ENCODE results near the gene ADRA2B. TPM values are rescaled to one million over a fixed set of nuclear protein-coding genes. Genes with fewer than 3 reads are reported as not detected.

ADRA2B gene
- total and polyA plus RNA-seq, 5 donors from 2014 or later, result 1.0 TPM; not detected in 4

DNA sequence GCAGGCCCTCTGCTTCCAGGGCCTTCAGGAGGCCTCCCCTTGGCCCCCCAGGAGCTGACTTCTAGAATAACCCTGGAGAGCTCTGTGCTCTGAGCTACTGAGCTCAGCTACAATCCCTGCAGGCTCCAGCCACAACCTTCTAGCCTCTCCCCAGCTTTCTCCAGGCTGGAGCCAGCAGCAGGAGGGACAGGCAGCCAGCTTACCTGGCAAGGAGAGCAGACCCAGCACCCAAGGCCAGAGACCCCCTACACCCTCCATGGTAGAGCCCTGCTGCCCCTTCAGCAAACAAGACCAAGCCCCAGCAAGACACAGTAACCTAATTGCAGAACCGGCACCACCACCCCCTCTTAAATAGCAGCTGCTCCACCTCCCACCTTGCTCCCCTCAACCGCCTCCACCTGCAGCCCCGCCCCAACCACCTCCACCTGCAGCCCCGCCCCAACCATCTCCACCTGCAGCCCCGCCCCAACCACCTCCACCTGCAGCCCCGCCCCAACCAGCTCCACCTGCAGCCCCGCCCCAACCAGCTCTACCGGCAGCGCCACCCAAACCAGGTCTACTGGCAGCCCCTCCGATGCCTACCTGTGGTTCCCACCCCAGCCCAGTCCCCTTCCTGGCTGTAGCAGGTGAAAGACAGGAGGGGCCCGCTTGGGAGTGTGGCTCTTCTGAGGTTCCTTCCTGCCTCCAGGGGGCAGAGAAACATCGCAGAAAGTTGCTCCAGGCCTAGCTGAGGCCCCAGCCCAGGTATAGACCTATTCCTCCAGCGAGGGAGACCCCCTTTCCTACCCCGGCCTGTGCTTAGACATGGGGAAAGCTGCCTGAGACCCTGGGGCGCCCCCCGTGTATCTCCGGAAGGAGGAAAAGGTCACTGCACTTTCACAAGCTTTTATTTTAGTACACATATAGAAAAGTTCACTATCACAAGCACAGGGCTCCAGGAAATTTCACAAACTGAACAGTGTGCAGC lies 22.1 kb upstream of the ADRA2B start, which contains the start of gene ASTL:
ASTL (minus strand) TSS at position 324 of the 967 bp plus-strand sequence; CDS start at position 258, 66 bp downstream.
- H3K9me3 ChIP-seq (ENCODE audit: control insufficient read depth in 2 of 2, low read length in 2 of 2), result no peaks in the 10 kb centered on the region
- H3K4me1 ChIP-seq (ENCODE audit: control insufficient read depth, insufficient read depth, low read length, poor library complexity, severe bottlenecking), result peaks cover 26% of the 10 kb centered on the region
- H3K4me3 Mint-ChIP-seq, result peak within 1 kb of the TSS in 1 of 4 donors; percentile 66
- H3K27me3 Mint-ChIP-seq, result peaks cover 5% of the 10 kb centered on the region
- peaks cover 6 to 35% (median 15%) of the 10 kb centered on the region in 4 donors for H3K4me1 Mint-ChIP-seq
- no peak within 1 kb of the TSS for H3K27ac ChIP-seq (ENCODE audit: insufficient read depth, low read length, poor library complexity, severe bottlenecking)
- ATAC-seq (ENCODE audit: low read depth in 2 of 2), result peak; percentile 65 to 67
- no peak within 1 kb of the TSS for H3K4me3 ChIP-seq (ENCODE audit: low read depth, low read length)
- peaks cover 4% of the 10 kb centered on the region for H3K36me3 ChIP-seq (ENCODE audit: control insufficient read depth, insufficient read depth, low read length)
- H3K36me3 Mint-ChIP-seq, result peaks cover 15% of the 10 kb centered on the region
- H3K27ac Mint-ChIP-seq, result peak within 1 kb of the TSS in 1 of 3 donors; percentile 20
- H3K27me3 ChIP-seq (ENCODE audit: control insufficient read depth, insufficient read depth, low read length), result no peaks in the 10 kb centered on the region
- no peaks in the 10 kb centered on the region for H3K9me3 Mint-ChIP-seq
- peak; percentile 51 to 77 (median 72) for DNase-seq

DNA sequence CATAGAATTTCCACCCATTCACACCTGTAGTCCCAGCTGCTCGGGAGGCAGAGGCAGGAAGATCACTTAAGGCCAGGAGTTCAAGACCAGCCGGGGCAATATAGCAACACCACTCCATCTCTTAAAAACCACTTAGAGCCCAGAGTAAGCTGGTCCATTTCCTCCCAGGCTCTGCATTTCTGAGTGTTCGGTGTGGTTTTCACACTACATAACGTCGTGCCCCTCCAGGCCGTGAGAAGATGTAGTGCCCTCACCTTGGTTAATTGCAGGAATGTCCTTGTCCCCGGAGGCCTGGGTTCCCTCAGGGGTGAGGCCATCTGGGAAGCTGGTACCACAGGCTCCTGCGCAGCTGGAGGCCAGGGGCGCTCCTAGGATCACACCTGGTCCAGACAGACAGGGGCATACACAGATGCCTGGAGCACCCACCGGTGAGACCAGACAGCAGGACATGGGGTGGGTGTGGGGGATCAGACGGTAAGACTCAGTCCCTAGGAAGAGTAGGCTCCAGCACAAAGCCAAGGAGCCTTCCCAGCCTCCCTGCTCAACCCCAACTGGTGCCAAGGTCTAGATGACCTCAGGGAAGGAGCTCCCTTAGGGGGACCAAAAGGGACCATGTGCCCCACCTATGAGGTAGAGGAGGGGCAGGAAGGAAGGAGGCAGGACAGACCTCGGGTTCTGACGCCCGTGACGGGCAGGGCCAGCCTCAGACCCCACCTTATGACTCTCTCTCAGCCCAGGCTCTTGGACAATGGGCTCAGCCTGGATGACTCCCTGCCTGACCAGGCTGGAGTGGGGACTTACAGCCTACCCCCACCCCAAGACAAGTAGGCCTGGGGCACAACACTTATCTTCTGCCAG lies 21.2 kb upstream of the ADRA2B start:
- H3K9me3 ChIP-seq (ENCODE audit: control insufficient read depth in 2 of 2, low read length in 2 of 2), result no peaks in the 10 kb centered on the region
- peak overlapping the region in 1 of 3 donors; percentile 20 for H3K27ac Mint-ChIP-seq
- H3K27me3 ChIP-seq (ENCODE audit: control insufficient read depth, insufficient read depth, low read length), result no peaks in the 10 kb centered on the region
- H3K9me3 Mint-ChIP-seq, result no peaks in the 10 kb centered on the region
- no peak for ATAC-seq (ENCODE audit: low read depth in 2 of 2)
- peaks cover 6 to 25% (median 13%) of the 10 kb centered on the region in 4 donors for H3K4me1 Mint-ChIP-seq
- DNase-seq, result no peak
- H3K4me1 ChIP-seq (ENCODE audit: control insufficient read depth, insufficient read depth, low read length, poor library complexity, severe bottlenecking), result peaks cover 17% of the 10 kb centered on the region
- no peak overlapping the region for H3K4me3 Mint-ChIP-seq
- peaks cover 15% of the 10 kb centered on the region for H3K36me3 Mint-ChIP-seq
- H3K4me3 ChIP-seq (ENCODE audit: low read depth, low read length), result no peak overlapping the region
- no peak overlapping the region for H3K27ac ChIP-seq (ENCODE audit: insufficient read depth, low read length, poor library complexity, severe bottlenecking)
- no peaks in the 10 kb centered on the region for H3K36me3 ChIP-seq (ENCODE audit: control insufficient read depth, insufficient read depth, low read length)
- peaks cover 5% of the 10 kb centered on the region for H3K27me3 Mint-ChIP-seq

DNA sequence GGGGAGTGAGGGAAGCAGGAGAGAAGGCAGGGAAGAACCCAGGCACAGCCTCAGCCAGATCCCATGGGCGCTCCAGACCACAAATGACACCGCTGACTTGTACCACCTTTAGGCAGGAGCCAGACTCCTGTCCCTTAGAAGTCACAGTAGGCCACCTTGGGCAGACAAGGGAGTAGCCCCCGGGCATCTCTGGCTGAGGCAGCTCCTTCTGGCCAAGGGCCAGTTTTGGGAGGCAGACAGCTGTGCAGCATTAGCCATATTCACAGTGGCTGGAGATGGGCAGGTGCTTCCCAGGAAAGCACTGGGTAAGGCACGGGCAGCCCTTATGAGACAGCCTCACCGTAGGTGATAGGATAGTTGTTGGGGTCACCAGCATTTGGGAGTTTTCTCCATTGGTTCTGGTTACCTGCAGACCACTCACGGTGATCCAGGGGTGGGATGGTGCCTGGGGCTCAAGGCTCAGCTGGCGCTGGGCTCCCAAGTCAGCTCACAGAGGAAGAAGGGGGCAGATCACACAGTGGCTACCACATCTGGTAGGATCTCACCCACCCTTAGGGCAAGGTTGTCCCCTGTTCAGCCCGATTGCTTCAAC lies 19.9 kb upstream of the ADRA2B start:
- no peak for ATAC-seq (ENCODE audit: low read depth in 2 of 2)
- Histone ChIP-seq H3K36me3 (ENCODE audit: control insufficient read depth, insufficient read depth, low read length) (no peaks in the 10 kb centered on the region), H3K4me3 (ENCODE audit: low read depth, low read length) (no peak overlapping the region), H3K27ac (ENCODE audit: insufficient read depth, low read length, poor library complexity, severe bottlenecking) (no peak overlapping the region), H3K9me3 (ENCODE audit: control insufficient read depth in 2 of 2, low read length in 2 of 2) (no peaks in the 10 kb centered on the region), H3K27me3 (ENCODE audit: control insufficient read depth, insufficient read depth, low read length) (no peaks in the 10 kb centered on the region), H3K4me1 (ENCODE audit: control insufficient read depth, insufficient read depth, low read length, poor library complexity, severe bottlenecking) (peaks cover 10% of the 10 kb centered on the region)
- Mint-ChIP-seq H3K27ac (no peak overlapping the region), H3K27me3 (peaks cover 5% of the 10 kb centered on the region), H3K4me1 (peaks cover under 1 to 23% (median 10%) of the 10 kb centered on the region in 4 donors), H3K4me3 (no peak overlapping the region), H3K36me3 (peaks cover 10% of the 10 kb centered on the region), H3K9me3 (no peaks in the 10 kb centered on the region)
- DNase-seq, result no peak

DNA sequence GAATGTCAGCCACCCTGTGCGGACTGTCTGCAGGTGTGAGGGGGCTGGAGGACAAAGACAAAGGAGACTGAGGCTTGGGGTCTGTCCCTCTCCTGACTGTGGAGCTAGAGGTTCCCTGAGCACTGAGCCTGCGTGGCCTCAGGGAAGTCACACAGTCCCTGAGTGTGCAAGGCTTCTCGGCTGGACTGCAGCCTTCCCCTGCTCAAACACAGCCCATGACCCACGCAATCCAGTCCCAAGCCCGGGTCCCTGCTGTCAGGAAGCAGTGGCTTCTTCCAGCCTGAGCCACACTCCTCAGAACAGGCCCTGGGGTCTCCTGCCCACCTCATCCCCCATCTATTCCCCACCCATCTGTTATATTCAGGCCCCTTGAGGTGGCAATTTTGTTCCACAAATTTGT lies 19.2 kb upstream of the ADRA2B start:
- DNase-seq, result no peak
- Histone ChIP-seq H3K27me3 (ENCODE audit: control insufficient read depth, insufficient read depth, low read length) (no peaks in the 10 kb centered on the region), H3K4me1 (ENCODE audit: control insufficient read depth, insufficient read depth, low read length, poor library complexity, severe bottlenecking) (peaks cover 12% of the 10 kb centered on the region), H3K4me3 (ENCODE audit: low read depth, low read length) (no peak overlapping the region), H3K27ac (ENCODE audit: insufficient read depth, low read length, poor library complexity, severe bottlenecking) (no peak overlapping the region), H3K36me3 (ENCODE audit: control insufficient read depth, insufficient read depth, low read length) (no peaks in the 10 kb centered on the region), H3K9me3 (ENCODE audit: control insufficient read depth in 2 of 2, low read length in 2 of 2) (no peaks in the 10 kb centered on the region)
- H3K4me1 Mint-ChIP-seq, result peaks cover 4 to 24% (median 14%) of the 10 kb centered on the region in 4 donors
- ATAC-seq (ENCODE audit: low read depth in 2 of 2), result no peak
- peaks cover 5% of the 10 kb centered on the region for H3K27me3 Mint-ChIP-seq
- no peak overlapping the region for H3K27ac Mint-ChIP-seq
- no peak overlapping the region for H3K4me3 Mint-ChIP-seq
- peaks cover 15% of the 10 kb centered on the region for H3K36me3 Mint-ChIP-seq
- H3K9me3 Mint-ChIP-seq, result peaks cover 0 to 2% (median 0%) of the 10 kb centered on the region in 7 donors

DNA sequence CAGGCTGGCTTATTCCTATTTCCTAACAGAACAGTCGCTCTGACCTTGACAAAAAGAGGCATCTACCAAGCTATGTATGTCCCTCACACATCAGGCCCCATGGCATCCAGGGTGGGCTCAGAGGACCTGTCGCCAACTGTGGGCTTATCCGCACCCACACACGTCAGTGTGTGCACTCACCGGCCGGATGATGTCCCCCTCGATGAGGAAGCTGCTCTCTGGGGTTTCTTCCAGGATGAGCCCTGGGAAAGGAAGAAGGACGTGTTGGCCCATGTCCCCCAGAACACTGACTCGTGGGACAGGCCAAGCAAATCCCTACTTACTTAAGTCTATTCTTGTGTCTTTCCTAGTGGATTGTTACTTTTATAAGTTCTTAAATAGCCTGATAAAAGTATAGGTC lies 18.8 kb upstream of the ADRA2B start:
- Mint-ChIP-seq H3K4me1 (peaks cover 4 to 28% (median 14%) of the 10 kb centered on the region in 4 donors), H3K27ac (peak overlapping the region in 2 of 3 donors; percentile 72 to 73), H3K36me3 (peaks cover 18% of the 10 kb centered on the region), H3K4me3 (no peak overlapping the region), H3K27me3 (peaks cover 5% of the 10 kb centered on the region), H3K9me3 (peaks cover 0 to 2% (median 0%) of the 10 kb centered on the region in 7 donors)
- no peak for DNase-seq
- ATAC-seq (ENCODE audit: low read depth in 2 of 2), result no peak
- H3K4me1 ChIP-seq (ENCODE audit: control insufficient read depth, insufficient read depth, low read length, poor library complexity, severe bottlenecking), result peaks cover 12% of the 10 kb centered on the region
- no peaks in the 10 kb centered on the region for H3K27me3 ChIP-seq (ENCODE audit: control insufficient read depth, insufficient read depth, low read length)
- H3K4me3 ChIP-seq (ENCODE audit: low read depth, low read length), result no peak overlapping the region
- no peak overlapping the region for H3K27ac ChIP-seq (ENCODE audit: insufficient read depth, low read length, poor library complexity, severe bottlenecking)
- H3K36me3 ChIP-seq (ENCODE audit: control insufficient read depth, insufficient read depth, low read length), result no peaks in the 10 kb centered on the region
- H3K9me3 ChIP-seq (ENCODE audit: control insufficient read depth in 2 of 2, low read length in 2 of 2), result no peaks in the 10 kb centered on the region

DNA sequence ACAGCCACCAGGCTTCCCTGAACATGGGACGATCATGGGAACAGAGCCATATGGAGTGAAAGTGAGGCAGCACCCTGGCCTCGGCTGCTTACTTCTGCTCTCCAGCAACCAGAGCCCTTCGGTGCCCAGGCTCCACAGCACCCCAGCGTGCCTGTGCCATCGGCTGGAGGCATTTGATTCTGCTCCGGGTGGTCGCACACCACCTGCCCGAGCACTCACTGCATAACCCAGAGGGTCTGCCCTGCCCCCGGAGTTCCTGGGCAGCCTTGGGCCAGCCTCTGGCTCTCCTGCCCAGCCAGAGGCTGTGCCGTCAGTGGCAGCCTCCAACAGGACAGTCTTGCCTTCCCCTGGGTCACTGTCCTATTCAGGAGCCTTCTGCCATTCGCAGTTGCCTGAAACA lies 18.1 kb upstream of the ADRA2B start:
- Histone ChIP-seq H3K27ac (ENCODE audit: insufficient read depth, low read length, poor library complexity, severe bottlenecking) (no peak overlapping the region), H3K27me3 (ENCODE audit: control insufficient read depth, insufficient read depth, low read length) (no peaks in the 10 kb centered on the region), H3K4me3 (ENCODE audit: low read depth, low read length) (no peak overlapping the region), H3K9me3 (ENCODE audit: control insufficient read depth in 2 of 2, low read length in 2 of 2) (no peaks in the 10 kb centered on the region), H3K36me3 (ENCODE audit: control insufficient read depth, insufficient read depth, low read length) (no peaks in the 10 kb centered on the region), H3K4me1 (ENCODE audit: control insufficient read depth, insufficient read depth, low read length, poor library complexity, severe bottlenecking) (peaks cover 12% of the 10 kb centered on the region)
- DNase-seq (no peak), ATAC-seq (ENCODE audit: low read depth in 2 of 2) (no peak)
- peaks cover 0 to 2% (median 0%) of the 10 kb centered on the region in 7 donors for H3K9me3 Mint-ChIP-seq
- peak overlapping the region in 1 of 4 donors; percentile 13 for H3K4me3 Mint-ChIP-seq
- peaks cover 5% of the 10 kb centered on the region for H3K27me3 Mint-ChIP-seq
- peaks cover 4 to 28% (median 14%) of the 10 kb centered on the region in 4 donors for H3K4me1 Mint-ChIP-seq
- peaks cover 24% of the 10 kb centered on the region for H3K36me3 Mint-ChIP-seq
- H3K27ac Mint-ChIP-seq, result no peak overlapping the region
